Stimulated activated CD4-positive, alpha-beta T cell treated with anti-CD3 and anti-CD28 coated beads, Interleukin-15, amount 100 ng/mL, for 1 hour (primary cell): Measurements from ENCODE around the gene CLEC16A.

Experiments
- DNase-seq, 2 donors: peaks; one replicate each; pipeline ENCODE4 v3.0.0-alpha.2; 2020; ENCODE audit warnings: low read depth in 1 of 2, low spot score in 1 of 2

The CLEC16A gene

DNA sequence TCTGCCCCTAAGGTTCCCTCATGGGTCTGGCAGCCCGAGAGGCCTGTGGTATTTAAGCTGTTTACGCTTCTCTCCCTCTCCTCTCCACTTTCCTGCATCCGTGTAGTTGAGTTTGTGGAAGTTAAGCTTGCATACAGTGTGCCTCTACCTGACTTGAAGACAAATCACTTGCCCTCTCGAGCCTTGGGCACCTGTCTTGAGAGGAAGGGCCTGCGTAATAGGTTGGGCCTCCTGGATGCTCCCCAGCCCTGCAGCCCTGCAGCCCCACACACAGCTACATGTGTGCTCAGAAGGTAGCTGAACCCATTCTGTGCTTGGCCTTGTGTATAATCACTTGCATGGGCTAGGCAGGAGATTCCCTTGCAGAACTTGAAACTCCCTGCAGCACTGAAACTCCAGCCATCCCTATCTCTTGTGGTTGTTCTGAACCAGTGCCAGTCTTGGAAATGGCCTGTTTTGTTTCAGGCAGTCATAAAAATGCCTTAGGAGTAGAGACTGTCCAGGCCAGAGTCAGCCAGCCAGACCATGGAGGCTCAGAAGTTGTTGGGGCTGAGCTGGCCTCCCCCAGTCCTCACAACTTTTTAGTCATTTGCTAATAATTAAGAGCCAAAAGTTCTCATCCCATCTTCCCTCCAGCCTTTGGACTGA is 134.6 kb downstream of the CLEC16A start:
- no peak for DNase-seq

DNA sequence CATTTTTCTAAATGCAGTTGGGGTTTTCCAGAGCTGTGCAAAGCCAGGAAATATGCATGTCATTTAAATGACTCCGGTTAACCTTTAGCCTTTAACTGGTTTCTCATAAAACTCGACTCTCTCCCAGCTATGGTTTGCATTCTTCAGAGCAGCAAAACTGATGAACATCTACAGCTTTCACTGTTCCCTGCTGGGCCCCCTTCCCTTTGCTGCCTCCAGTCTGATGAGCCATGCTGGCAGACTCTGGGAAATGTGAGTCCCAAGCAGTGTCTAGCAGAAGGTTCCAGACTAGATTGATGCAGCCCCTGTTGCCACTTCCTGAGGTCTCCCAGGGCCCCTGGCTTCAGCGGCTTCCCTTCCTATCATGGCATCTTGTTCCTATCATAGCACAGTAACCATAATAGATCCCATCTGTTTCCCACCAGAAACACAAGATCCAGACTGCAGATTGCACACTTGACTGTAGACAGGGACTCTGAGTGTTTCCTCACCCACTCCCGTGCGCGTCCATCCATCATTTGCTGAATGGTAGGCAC is 135.4 kb downstream of the CLEC16A start:
- no peak for DNase-seq

DNA sequence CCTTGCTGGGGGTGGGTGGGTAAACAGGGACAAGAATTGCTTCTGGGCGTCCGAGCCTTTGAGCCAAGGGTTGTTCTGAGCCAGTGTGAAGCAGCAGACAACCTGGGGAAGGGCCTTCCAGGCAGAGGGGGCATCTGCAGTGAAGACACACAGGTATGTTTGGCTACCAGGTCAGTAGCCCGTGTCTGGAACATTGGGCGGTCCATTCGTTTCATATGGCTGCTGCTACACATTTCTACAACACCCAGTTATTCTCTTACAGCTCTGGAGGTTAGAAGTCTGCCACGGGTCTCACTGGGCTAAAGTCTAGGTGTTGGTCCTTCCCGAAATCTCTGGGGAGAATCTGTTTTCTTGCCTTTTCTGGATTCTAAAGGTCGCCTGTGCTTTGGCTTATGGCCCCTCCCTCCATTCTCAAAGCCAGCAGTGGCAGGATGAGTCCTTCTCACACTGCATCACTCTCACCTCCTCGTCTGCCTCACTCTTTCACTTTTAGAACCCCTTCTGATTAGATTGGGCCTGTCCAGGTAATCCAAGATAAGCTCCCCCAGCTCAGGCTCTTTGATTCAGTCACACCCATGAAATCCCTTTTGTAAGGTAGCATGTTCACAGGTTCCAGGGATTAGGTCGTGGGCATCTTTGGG is 136.1 kb downstream of the CLEC16A start:
- DNase-seq, result no peak

DNA sequence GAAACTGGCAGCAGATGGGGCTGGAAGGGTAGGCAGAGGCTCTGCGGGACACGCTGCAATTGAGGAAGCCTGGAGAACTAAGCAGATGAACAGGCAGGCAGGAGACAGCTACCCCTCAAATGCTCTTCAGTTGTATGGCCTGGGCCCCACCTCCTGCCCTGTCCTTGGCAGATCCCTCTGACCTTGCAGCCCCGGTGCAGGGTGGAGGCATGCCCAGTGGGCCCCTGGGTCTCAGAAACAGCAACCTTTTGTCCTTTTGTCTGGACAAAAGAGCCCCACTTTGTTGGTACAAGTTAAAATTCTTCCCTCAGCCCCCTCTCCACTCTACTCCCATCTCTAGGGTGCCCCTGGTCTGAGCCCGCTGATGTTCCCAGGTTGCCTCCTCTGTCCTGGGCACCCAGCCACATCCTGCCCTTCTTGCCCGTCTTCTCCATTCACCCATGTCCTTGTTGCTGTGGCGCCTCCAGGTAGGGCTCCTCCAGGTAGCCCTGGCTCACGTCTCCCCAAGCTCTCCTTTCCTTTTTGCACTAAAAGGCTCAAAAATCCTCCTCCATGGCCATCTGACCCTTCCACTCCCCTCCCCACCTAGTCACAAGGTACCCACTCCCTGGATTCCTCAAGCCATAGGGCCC is 136.8 kb downstream of the CLEC16A start:
- DNase-seq, result no peak

DNA sequence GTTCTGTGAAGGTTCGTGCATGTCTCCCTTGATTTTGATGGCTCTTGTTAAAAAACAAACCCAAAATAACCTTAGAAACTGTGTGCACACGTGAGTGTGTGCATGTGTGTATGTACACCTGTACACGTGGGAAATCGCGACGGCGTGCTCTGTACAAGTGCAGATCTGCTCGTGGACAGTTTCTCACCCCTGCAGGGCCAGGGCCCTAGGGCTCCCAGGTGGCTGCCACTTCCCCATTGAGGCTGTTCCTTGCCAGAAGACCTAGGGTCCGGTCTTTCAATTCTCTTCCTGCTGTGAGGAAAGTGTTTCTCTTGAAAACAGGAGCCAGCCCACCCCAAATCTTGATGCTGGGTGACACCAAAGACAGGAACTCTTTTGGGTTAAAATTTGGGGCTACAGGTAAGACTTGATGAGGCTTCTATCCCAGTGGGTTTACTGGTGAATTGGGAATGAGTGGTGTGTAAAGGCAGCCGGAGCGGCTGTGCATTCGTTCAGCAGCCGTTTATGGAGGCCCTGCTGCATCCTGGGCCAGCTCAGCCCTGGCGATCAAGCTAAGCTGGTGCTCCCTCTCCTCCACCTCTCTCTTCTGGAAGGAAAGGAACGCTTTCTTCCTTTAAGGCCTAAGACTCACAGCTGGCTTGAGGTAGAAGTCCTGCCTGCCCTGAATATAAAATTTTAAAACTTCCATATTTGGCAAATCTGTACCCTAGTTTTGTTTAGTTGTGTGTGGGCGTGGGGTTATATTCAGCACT is 137.9 kb downstream of the CLEC16A start:
- DNase-seq, result no peak

DNA sequence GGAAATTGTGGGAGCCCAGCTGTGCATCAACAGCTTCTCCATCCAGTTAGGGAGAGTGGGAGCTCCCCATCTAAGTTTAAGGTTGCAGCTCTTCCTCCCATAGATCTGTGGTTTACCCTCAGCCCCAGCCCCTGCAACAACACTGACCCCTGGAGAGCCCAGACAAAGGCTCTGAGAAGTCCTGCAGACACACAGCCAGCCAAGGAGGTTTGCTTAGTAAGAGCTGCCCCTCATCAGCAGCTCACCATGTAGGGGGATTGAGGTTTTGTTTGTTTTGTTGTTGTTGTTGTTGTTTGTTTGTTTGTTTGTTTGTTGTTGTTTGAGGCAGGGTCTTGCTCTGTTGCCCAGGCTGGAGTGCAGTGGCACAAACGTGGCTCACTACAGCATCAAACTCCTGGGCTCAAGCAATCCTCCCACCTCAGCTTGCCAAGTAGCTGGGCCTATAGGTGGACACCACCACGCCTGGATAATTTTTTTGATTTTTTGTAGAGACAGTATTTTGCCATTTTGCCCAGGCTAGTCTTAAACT is 138.6 kb downstream of the CLEC16A start:
- no peak for DNase-seq

DNA sequence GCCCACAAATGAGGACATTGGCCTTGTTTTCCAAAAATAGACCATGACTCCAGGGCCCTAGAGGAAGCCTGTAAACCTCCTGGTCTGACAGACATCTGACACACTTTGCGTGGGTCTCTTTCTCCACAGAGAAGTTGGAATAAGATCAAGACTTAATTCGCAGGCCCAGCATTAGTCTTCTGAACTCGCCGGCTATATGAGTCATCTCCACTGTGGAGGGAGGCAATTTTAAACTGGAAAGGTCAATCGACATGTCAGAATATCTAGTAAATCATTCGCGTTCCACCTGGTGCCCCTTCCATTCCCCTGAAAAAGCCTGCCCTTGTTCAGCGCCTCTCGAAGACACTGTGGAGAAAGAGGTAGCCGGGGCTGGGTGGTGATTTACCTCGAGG is 140.1 kb downstream of the CLEC16A start:
- no peak for DNase-seq

DNA sequence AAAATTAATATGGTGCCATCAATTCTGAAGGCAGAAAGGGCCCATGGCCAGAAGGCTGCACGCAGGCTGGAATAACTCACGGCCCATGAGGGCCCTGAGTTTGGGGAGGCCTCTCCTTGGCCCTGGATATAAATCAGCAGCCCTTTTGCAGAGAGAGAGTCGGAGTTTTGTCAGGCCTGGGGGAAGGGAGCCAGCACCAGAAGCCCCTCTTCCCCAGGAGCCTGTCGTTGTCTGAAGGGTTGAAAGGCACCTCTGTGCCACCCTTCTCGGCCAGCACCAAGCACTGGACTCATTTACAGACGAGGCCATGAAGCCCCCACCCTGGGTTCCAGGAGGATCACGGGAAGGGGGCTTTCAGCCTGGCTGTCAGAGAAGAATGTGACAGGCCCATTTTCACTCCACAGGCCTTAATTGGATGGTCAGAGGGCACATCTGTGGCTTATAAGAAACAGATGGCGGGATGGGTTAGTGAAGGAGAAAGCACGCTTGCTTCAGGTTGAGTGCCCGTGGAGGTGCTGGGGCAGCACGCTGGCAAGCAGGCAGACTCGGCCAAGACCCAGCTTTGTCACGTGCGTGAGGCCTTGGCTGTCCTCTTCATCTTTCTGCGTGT is 140.6 kb downstream of the CLEC16A start:
- no peak for DNase-seq

DNA sequence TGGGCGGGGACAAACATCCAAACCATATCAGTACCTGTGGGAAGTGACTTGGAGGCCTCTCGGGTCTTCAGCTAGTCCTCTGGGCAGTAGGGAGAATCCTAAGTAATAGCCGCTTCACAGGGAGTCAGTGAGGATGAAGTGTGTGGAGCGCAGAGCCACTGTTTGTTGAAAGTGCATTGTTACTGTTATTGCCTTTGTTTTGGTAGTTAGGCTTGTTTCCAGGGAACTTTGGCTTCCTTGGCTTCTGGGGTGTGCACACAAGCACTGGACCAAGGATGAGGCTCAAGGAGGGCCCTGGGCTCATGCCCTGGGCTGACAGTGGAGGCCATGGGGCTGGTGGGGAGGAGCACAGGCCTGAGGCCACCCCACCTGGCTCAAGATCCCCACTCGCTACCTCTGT is 141.6 kb downstream of the CLEC16A start:
- no peak for DNase-seq

DNA sequence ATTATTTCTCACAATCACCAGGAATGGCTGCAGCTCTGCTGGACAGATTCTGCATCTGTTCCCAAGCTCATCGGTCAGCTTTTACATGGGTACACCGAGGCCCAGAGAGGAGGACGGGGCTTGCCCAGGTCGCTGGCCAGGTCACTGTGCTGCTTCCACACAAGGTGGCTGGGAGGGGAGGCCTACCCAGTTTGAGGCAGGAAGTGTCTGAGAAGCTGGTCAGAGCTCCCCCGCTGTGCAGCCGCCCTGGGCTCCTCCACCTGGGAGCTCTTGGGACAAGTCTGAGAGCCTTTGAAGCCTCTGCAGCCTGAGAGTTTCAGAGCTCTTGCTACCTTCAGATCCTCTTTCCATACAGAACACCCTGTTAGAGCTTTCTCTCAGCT is 143.3 kb downstream of the CLEC16A start:
- no peak for DNase-seq

DNA sequence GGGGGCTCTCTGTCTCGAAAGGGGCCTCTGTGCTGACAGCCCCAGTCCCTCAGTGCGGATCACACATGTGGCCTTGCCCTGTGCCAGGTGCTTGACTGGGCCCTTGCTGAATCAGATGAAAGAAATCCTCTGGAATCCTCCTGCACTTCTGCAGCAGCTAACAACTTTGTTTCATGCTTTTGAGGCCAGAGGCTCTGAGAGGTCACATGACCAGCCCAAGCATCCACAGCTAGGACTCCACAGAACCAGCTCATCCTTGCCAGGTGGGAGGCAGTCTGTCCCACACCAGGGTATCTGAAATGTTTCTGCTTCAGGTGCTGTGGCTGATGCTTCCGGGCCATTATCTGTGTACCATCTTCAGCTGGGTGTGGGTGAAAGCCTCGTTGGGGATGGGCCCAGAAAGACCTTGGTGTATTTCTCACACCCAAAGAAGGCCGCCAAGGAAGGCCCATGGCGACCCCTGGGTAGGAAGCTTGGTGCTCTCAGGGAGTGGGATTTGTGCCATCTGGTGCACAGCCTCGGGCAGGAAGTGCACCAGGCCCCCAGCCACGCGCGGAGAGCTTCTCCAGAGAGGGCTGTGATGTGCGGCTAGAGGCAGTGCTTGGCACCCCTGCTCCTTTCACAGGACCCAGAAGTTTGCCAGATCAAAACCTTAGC is 143.8 kb downstream of the CLEC16A start:
- no peak for DNase-seq

DNA sequence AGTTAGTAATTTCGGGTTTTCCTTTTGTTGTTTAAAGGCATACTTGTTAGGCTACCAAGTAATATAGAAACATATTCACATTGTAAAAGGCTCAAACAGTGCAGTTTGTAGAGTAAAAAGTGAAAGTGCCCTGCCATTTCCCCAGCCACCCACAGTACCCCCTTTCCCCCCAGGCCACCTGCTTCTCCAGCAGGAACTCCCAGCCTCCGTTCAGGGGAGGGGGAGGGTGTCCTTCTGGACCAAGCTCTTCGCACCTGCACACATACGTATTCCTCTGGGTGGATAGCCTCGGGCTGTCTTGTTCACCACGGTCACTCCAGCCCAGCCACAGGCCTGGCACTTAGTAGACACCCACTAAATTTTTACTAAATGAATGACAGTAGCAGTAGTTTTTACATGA is 144.5 kb downstream of the CLEC16A start:
- DNase-seq, result no peak

DNA sequence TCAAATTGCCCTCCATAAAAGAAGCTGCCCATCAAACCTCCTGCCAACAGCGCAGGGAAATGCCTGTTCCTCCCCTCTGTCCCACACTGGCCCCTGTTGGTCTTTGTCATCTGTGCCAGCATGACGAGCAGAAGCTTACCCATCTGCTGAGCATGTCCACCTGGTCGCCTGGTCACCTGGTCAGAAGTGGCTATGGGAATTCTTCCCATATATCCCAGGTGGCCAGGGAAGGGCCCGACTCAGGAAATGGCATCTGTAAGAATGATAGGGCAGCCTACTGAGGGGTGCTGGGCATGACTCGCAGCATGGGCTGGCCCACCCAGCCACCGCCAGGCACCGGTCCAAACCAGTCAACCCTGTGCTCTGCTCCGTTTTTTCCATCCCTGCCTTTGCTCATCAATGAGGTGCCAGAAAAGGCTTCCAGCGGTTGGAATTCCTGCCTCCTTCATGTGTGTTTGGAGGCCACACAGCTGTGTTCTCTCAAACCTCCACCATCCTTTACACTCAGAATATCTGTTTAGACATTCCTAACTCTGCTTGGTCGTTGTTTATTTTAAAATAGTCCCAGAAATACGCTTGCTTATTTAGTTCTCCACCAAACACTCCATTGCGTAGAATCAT is 145.2 kb downstream of the CLEC16A start:
- DNase-seq, result no peak

DNA sequence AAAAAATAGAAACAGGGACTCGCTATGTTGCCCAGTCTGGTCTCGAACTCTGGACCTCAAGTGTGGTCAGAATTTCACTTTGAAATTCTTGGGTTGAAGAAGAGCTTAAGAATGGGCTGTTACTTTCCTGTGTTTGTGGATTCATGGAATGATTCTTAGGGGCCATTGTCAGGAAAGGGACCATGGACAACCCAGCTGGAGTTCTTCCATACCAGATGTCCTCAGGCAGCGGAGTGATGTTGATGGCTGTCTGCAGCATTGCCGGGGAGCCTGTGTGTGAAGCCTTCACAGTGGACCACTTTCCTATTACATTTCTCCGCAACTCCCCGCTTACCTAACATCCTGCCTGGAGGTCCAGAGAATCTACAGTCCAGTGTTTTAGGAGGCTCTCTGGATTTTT is 145.9 kb downstream of the CLEC16A start:
- DNase-seq, result no peak

DNA sequence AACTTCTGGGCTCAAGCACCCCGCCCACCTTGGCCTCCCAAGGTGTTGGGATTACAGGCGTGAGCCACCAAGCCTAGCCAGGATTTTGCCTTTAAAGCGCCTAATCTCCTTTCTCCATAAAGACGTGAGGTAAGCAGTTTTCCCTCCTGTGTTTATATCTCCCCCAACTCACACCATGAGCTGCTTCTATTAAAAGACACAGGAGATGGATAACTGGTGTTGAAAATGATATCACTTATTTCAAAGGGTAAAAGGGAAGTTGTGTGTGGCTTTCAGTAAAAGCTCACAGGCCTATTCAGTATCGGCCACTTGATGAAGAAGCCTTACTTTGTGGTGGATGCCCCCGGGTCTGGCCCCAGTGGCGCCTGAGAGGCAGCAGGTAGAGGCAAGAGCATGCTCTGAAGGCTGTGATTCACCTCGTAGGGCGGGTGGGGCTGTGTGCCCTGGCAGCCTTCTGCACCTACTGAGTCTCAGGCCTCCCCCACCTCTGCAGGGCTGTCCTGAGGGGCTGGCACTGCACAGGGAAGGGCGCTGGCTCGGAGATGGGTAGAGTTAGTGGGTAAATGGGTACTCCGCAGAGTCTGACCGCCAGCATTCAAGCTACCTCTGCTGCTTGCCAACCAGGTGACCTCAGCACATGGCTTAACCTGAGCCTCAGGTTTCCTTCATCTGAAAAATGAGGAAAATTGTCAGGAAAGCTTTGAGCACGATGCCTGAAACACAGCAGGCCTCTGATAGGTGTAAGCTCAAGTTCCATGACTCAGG is 146.8 kb downstream of the CLEC16A start:
- no peak for DNase-seq

DNA sequence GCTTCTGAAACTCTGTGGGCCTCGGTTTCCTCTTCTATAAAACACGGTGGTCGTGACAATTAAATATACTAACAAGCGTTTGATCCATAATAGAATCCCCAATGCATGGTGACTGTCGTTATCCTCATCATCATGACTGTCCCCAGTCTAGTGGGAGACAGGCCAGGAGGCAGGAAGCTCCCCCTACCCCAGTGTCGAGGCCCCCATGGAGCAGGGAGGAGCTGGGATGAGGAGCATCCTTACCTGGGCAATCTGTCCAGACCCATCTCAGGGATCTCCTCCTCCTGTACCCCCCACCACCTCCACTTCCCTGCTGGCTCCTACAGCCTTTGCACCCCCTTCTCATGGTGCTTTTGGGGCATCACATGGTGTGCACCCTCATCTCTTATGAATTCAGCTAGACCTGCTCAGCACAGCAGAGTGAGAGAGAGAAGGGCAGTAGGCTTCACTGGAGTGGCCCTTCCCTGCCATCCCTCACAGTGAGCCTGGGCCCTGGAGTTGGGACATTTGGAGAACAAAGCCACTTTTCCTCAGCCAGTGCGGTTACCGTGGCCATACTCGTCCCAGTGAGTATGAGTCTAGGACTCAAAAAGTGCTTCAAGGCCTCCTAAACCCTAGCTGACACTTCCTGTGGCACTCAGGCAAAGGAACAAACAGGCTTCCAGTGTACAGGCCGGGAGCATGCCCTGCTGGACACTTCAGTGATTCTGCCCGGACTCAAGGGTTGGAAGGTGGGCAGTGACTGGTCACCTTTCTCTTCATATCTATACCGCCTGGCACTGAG is 148.6 kb downstream of the CLEC16A start:
- DNase-seq, result no peak

DNA sequence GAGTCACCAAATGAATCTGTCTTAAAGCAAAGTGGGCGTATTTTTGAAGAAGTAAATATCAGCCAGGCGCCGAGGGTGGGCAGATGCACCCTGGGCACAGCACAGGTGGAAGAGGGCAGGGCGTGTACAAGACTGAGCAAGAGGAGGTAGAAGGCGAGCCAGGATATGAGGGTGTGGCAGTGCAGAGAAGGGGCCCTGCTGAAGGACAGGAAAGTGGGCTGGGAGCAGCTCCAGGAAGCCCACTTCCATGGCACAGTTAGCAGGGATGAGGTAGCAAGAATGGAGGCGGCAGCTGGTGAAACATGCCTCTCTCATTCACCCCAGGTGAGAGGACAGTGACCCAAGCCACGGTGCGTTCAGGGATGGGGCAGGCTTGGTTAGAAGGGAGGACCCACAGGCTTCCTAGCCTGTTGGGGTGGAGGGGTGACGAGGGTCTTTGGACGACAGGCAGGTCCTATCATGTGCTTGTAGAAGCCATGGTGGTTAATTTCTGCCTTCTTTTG is 149.3 kb downstream of the CLEC16A start:
- DNase-seq, result no peak

DNA sequence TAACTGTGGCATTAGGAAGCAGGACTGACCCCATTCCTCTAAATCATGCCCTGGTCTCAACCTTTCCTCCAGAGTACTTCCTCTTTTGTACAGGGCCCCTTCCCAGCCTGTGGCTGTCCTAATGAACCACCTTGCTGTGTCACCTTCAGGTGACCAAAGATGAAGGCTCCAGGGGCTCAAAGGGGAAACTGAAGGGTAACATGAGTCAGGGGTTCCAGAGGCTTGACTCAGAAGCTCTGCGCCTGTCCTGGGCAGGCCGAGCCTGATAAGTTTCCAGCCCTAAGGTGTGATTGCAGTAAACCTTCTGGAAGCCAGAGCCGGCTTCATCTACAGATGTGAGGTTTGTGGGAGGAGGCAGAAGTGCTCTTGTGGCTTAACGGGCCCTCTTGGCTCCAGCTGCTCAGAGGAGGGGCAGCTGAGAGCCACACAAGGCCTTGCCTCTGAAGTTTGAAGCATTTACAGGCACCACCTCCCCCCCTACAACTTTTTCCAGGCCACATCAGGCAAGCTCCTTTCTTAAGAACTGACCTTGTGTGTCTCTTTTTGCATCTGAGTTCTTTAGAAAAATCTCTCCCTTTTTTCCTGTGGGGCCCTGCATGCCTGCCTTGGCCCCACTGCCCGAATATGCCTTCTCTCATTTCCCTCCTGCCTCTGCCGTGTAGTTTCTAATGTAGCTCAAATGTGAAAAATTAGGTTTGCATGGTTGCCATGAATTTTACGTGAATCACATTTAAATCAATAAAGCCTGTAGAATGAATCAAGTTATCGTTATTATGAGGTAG is 149.9 kb downstream of the CLEC16A start:
- no peak for DNase-seq
